IMR-90 (cell line): ENCODE data around the gene RAB8A. TPM values are rescaled to one million over a fixed set of nuclear protein-coding genes. Genes with fewer than 3 reads are reported as not detected.

ENCODE experiments used
- ATAC-seq: fragments of 200-7000 bp; cut with Tn5 transposase; 2 replicates; pipeline ENCODE4 v1.9.1; 2020; ENCODE audit warnings: low read depth, mild to moderate bottlenecking, moderate library complexity
- BruUV-seq: library from RNA; stranded (reverse); fragments of 400-500 nt; replicated peaks from 2 replicates; lab custom pipeline; 2021; lab: Mats Ljungman, UMichigan
- CTCF ChIA-PET: fragments of 300-600 bp; formaldehyde crosslinking; extraction: SDS; loops from one replicate; lab custom pipeline; 2021; ENCODE audit warnings: antibody characterized with exemption; lab: Yijun Ruan, JAX
- POLR2A ChIA-PET: fragments of 300-600 bp; sonication (Branson Sonifier 250); formaldehyde crosslinking; loops from one replicate; lab custom pipeline; 2022; ENCODE audit warnings: antibody characterized with exemption; ENCODE audit not compliant: unreplicated experiment; lab: Charles Lee
- DNase-seq: peaks from one replicate; pipeline ENCODE4 v3.0.0; 2013
- H2AFZ ChIP-seq: replicated peaks from 2 replicates; pipeline ENCODE3; 2013; ENCODE audit warnings: low read length, mild to moderate bottlenecking; ENCODE audit not compliant: poor library complexity
- H2AK5ac ChIP-seq: 2 replicates; pipeline ENCODE4 v1.6.1; 2013; ENCODE audit warnings: low read depth, low read length, inconsistent platforms
- H2AK9ac ChIP-seq: replicated peaks from 2 replicates; pipeline ENCODE3; 2013; ENCODE audit warnings: mild to moderate bottlenecking, low read depth, low read length, moderate library complexity; ENCODE audit not compliant: poor library complexity
- H2BK120ac ChIP-seq: 2 replicates; pipeline ENCODE4 v1.6.1; 2013; ENCODE audit warnings: low read depth, low read length, inconsistent platforms
- H2BK15ac ChIP-seq: 3 replicates; pipeline ENCODE4 v1.6.1; 2013; ENCODE audit warnings: low read depth, low read length, inconsistent platforms
- H2BK20ac ChIP-seq: 2 replicates; pipeline ENCODE4 v1.6.1; 2013; ENCODE audit warnings: low read depth, mild to moderate bottlenecking, inconsistent platforms, low read length, moderate library complexity
- H2BK5ac ChIP-seq: 2 replicates; pipeline ENCODE4 v1.6.1; 2013; ENCODE audit warnings: mild to moderate bottlenecking, low read depth, low read length, inconsistent platforms; ENCODE audit not compliant: poor library complexity, severe bottlenecking
- H3K14ac ChIP-seq: replicated peaks from 2 replicates; pipeline ENCODE4 v1.6.1; 2013; ENCODE audit warnings: low read depth, low read length, inconsistent platforms
- H3K18ac ChIP-seq: 2 replicates; pipeline ENCODE4 v1.6.1; 2013; ENCODE audit warnings: low read depth, low read length, control low read depth
- H3K23ac ChIP-seq: 2 replicates; pipeline ENCODE4 v1.6.1; 2013; ENCODE audit warnings: low read depth, low read length, inconsistent platforms
- H3K27ac ChIP-seq: 2 replicates; pipeline ENCODE4 v1.5.1; 2013; ENCODE audit warnings: mild to moderate bottlenecking, control low read depth, low read length; ENCODE audit not compliant: insufficient read depth
- H3K27me3 ChIP-seq: 2 replicates; pipeline ENCODE4 v1.6.1; 2013; ENCODE audit warnings: low read length; ENCODE audit not compliant: control insufficient read depth, insufficient read depth
- H3K36me3 ChIP-seq: 2 replicates; pipeline ENCODE4 v1.6.1; 2013; ENCODE audit warnings: low read length, mixed read lengths; ENCODE audit not compliant: control insufficient read depth, insufficient read depth
- H3K4ac ChIP-seq: 2 replicates; pipeline ENCODE4 v1.6.1; 2013; ENCODE audit warnings: low read depth, low read length, inconsistent platforms
- H3K4me1 ChIP-seq: 2 replicates; pipeline ENCODE4 v1.6.1; 2013; ENCODE audit warnings: low read length, mixed read lengths; ENCODE audit not compliant: control insufficient read depth, insufficient read depth
- H3K4me2 ChIP-seq: 2 replicates; pipeline ENCODE4 v1.6.1; 2013; ENCODE audit warnings: low read depth, mild to moderate bottlenecking, control low read depth, low read length, moderate library complexity
- H3K4me3 ChIP-seq: 2 replicates; pipeline ENCODE4 v1.5.1; 2013; ENCODE audit warnings: low read depth, mild to moderate bottlenecking, control low read depth, low read length, moderate library complexity; ENCODE audit not compliant: insufficient read depth
- H3K56ac ChIP-seq: 2 replicates; pipeline ENCODE4 v1.6.1; 2013; ENCODE audit warnings: low read length, inconsistent platforms; ENCODE audit not compliant: insufficient read depth; ENCODE audit errors: extremely low read depth
- H3K79me1 ChIP-seq, 2 experiments: 2 replicates each; pipeline ENCODE4 v1.6.1; 2013; ENCODE audit warnings: low read length in 2 of 2, inconsistent platforms in 1 of 2, low read depth in 1 of 2
- H3K9ac ChIP-seq: 2 replicates; pipeline ENCODE4 v1.6.1; 2013; ENCODE audit warnings: low read depth, low read length, control low read depth
- H3K9me1 ChIP-seq: 2 replicates; pipeline ENCODE4 v1.6.1; 2013; ENCODE audit warnings: low read length, inconsistent platforms; ENCODE audit not compliant: insufficient read depth
- H3K9me3 ChIP-seq: 2 replicates; pipeline ENCODE4 v1.6.1; 2013; ENCODE audit warnings: low read length; ENCODE audit not compliant: control insufficient read depth, insufficient read depth
- H4K20me1 ChIP-seq: 2 replicates; pipeline ENCODE4 v1.6.1; 2013; ENCODE audit warnings: low read length, inconsistent platforms; ENCODE audit not compliant: insufficient read depth
- H4K5ac ChIP-seq: 2 replicates; pipeline ENCODE4 v1.6.1; 2013; ENCODE audit warnings: mild to moderate bottlenecking, low read depth, low read length, control low read depth
- H4K8ac ChIP-seq, 2 experiments: 2 replicates each; pipeline ENCODE4 v1.6.1; 2013; ENCODE audit warnings: low read depth in 2 of 2, low read length in 2 of 2, control low read depth in 1 of 2, inconsistent platforms in 1 of 2
- H4K91ac ChIP-seq: 2 replicates; pipeline ENCODE4 v1.6.1; 2013; ENCODE audit warnings: low read depth, low read length, inconsistent platforms; ENCODE audit not compliant: insufficient read depth
- MXI1 ChIP-seq: IDR thresholded peaks from 2 replicates; pipeline ENCODE4 v1.6.1; 2012; ENCODE audit warnings: low read depth, mild to moderate bottlenecking, low read length, moderate library complexity, borderline replicate concordance
- WGBS, 2 experiments: methylation state at CpG; one replicate each; pipeline versions ENCODE4 v1.1.5 to v1.1.7; 2013; ENCODE audit warnings: missing lambda C conversion rate in 2 of 2; ENCODE audit not compliant: insufficient read length in 1 of 2; ENCODE audit errors: extremely low coverage in 2 of 2; 5-methylcytosine and 5-hydroxymethylcytosine counted together
- dilution Hi-C: fragments of 300-500 bp; cut with HindIII; formaldehyde crosslinking; loops from one replicate; pipeline ENCODE4 v1.14.3; 2018; ENCODE audit warnings: low sequenced_read_pairs; ENCODE audit not compliant: unreplicated experiment
- in situ Hi-C: fragments of 300-500 bp; cut with MboI; formaldehyde crosslinking; loops from 3 replicates; pipeline ENCODE4 v1.14.3; 2019; ENCODE audit warnings: low sequenced_read_pairs, inconsistent platforms, mixed read lengths
- intact Hi-C: fragments of 100-400 bp; cut with micrococcal nuclease; formaldehyde crosslinking; loops from 2 replicates; pipeline ENCODE4 v1.10.0; 2022
- polyA plus RNA-seq, 3 experiments: library from polyadenylated mRNA; depleted of rRNA; stranded (reverse); fragments of >200 nt; gene quantifications; 2 replicates each; pipeline ENCODE4 v1.2.3, GENCODE V29; 2012; ENCODE audit warnings: low replicate concordance in 1 of 3
- total RNA-seq: library from RNA; depleted of rRNA; stranded (reverse); fragments of >200 nt; gene quantifications from 2 replicates; pipeline ENCODE4 v1.2.3, GENCODE V29; 2012
- TF ChIP-seq, protein P1 (sequence below): fragments of 150-350 bp; IDR thresholded peaks from 2 replicates; pipeline ENCODE4 v1.6.1; 2016; ENCODE audit warnings: low read depth, mild to moderate bottlenecking, low read length, moderate library complexity, borderline replicate concordance

RAB8A gene
- total and polyA plus RNA-seq, 2 of the 4 experiments (the other 2 are of a cell fraction): 64.5 to 135 TPM

- Histone ChIP-seq H2AK5ac (no peak overlapping the region), H3K18ac (no peak overlapping the region), H3K9ac (no peak overlapping the region), H3K79me1 (peaks cover 6 to 37% of the 10 kb centered on the region in 2 experiments), H3K36me3 (peaks cover 69% of the 10 kb centered on the region), H3K14ac (no peak overlapping the region), H2BK120ac (no peak overlapping the region), H2AK9ac (no peak overlapping the region), H3K56ac (no peak overlapping the region), H3K9me3 (no peaks in the 10 kb centered on the region), H3K27me3 (no peaks in the 10 kb centered on the region), H3K4ac (no peak overlapping the region), H2BK5ac (no peak overlapping the region), H3K4me1 (no peaks in the 10 kb centered on the region), H4K5ac (no peak overlapping the region), H2BK15ac (no peak overlapping the region), H2BK20ac (no peak overlapping the region), H3K23ac (no peak overlapping the region), H3K9me1 (no peaks in the 10 kb centered on the region), H4K20me1 (peaks cover 5% of the 10 kb centered on the region; the same call in 1 of the 2 replicates), H3K4me2 (no peak overlapping the region), H3K27ac (no peak overlapping the region), H3K4me3 (no peak overlapping the region), H4K8ac (no peak overlapping the region), H4K91ac (no peak overlapping the region), H2AFZ (no peak overlapping the region)
- 98% methylated on average over 7 of the region's 11 CpGs; no CpG with 5 or more reads in 1 of the 2 experiments for WGBS, 2 experiments
- no TSS peak for BruUV-seq
- intact Hi-C loops: no loop called here
- dilution Hi-C loops: no loop called here
- in situ Hi-C loops: no loop called here
- DNase-seq: no peak
- TF ChIP-seq, protein P1, sequence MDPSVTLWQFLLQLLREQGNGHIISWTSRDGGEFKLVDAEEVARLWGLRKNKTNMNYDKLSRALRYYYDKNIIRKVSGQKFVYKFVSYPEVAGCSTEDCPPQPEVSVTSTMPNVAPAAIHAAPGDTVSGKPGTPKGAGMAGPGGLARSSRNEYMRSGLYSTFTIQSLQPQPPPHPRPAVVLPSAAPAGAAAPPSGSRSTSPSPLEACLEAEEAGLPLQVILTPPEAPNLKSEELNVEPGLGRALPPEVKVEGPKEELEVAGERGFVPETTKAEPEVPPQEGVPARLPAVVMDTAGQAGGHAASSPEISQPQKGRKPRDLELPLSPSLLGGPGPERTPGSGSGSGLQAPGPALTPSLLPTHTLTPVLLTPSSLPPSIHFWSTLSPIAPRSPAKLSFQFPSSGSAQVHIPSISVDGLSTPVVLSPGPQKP: no peak
- TF ChIP-seq MXI1: no peak
- POLR2A ChIA-PET: no interaction called here
- CTCF ChIA-PET: no interaction called here
- ATAC-seq: no peak
Observed at GRCh38 chr19:16121967-16122366, 10.3 kb downstream of the RAB8A start.
